DMS79 treated with DMSO at 0.1 percent for 48 hours (cell line): ENCODE results near the gene TTLL3.
"Not testable (repeated sequence)": the region's sequence is repeated elsewhere in the genome, so short reads cannot be mapped to it uniquely, and the experiment has no call there.

Experiments used
- DNase-seq: peaks from one replicate; lab custom pipeline; 2025; lab: John Stamatoyannopoulos, UW

Gene TTLL3, protein sequence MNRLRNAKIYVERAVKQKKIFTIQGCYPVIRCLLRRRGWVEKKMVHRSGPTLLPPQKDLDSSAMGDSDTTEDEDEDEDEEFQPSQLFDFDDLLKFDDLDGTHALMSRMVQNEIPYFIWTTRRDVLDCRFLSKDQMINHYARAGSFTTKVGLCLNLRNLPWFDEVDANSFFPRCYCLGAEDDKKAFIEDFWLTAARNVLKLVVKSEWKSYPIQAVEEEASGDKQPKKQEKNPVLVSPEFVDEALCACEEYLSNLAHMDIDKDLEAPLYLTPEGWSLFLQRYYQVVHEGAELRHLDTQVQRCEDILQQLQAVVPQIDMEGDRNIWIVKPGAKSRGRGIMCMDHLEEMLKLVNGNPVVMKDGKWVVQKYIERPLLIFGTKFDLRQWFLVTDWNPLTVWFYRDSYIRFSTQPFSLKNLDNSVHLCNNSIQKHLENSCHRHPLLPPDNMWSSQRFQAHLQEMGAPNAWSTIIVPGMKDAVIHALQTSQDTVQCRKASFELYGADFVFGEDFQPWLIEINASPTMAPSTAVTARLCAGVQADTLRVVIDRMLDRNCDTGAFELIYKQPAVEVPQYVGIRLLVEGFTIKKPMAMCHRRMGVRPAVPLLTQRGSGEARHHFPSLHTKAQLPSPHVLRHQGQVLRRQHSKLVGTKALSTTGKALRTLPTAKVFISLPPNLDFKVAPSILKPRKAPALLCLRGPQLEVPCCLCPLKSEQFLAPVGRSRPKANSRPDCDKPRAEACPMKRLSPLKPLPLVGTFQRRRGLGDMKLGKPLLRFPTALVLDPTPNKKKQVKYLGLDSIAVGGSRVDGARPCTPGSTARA

DNA sequence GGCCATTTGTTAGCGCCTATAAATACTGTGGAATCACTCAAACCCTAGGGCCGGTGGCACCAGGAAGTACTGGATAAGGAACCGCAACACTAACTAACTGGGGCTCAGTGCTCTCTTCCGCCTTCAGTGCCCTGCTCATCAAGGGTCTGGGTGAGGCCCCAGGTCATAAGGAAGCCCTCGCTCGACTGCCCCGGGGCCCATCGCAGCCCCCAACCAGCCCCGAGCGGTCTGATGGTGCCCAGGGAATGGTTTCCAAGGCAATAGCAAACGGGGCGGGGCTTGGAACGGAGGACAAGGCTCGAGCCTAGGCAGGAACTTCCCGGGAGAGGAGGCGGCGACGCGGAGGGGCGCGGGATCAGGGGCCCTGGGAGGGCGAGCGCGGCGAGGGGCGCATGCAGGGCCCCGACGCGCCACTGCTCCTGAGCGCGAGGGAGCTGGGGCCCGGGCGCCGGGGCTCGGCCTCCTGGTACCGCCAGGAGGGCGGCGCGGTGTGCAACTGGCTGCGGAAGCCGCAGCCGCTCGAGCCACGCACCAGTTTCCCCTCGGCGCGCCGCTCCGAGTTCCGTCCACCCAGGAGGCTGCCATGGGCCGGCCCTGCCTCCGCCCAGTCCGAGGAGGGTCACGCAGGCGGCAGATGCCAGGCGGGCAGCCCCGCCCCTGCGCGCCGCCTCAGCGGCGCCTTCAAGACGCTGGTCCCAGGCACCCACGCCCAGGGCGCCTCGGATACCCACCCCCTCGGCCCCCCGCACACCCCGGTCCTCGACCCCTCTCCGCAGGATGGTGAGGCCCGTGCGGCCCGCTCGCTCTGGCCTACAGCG, at the start of gene TTLL3:
Gene TTLL3, plus strand, starts transcription at position 648 of the 818 bp plus-strand sequence. CDS start 400 bp downstream, outside the sequence.
- peak; percentile 45 for DNase-seq

DNA sequence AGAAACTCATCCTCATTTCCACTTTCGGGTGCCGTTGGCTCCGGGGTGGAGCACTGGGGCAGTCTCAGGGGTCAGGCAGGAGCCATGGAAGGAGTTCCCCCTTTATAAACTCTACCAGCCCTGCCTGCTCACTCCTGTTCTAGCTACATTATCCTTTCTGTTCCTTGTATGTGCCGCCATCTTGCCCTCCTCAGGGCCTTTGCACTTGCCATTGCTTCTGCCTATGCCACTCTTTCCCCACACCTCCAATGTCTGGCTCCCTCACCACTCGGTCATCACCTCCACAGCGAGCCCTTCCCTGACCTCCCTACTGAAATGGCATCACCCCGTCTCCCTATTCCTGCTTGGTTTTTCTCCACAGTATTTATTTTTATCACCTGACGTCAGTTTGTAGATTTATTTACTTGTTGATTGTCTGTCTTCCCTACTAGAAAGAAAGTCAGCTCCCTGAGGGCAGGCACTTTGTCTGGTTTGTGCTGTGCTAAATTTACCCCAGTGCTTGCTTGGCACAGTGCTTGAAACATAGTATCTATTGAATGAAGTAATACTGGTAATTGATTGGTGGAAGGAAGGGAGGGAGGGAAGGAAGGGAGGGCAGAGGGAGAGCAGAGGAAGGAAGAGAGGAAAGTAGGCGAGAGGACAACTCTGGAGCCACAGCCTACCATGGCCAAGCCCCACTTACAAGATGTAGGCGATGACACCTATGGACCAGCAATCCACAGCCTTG, 49.1 kb upstream of the TTLL3 start:
- no peak for DNase-seq

DNA sequence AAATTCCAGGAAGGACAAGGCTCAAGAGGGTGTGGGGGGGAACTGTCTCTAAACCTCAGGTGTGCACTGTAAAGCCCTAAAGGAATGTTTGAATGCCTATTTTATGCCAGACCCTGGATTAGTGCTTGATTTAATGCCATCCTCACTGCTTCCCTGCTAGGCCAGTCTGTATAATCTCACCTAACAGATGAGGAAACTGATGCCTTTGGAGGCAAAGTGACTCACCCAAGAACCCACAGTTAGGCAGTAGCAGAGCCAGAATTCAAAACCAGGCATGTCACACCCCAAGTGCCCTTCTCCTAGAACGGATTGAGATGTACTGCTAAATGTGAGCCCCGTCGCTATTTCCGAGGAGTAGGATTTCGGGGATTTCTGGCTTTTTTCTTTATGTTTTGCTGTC, 48.1 kb upstream of the TTLL3 start:
- DNase-seq: no peak

DNA sequence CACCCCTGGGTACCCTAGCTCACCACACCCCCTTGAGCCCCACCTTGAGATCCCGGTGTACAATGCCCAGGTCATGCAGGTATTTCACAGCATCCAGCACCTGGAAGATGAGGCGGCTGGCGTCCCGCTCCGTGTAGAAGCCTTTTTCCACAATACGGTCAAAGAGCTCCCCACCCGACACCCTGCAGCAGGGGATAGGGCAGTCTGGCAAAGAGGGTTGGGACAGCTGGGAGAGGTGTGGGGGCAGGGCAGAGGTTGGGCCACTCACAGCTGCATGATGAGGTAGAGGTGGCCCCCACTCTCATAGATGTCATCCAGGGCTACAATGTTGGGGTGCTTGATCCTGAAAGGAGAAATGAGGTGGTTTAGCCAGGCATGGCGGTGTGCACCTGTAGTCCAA, 47.2 kb upstream of the TTLL3 start:
- no peak for DNase-seq

DNA sequence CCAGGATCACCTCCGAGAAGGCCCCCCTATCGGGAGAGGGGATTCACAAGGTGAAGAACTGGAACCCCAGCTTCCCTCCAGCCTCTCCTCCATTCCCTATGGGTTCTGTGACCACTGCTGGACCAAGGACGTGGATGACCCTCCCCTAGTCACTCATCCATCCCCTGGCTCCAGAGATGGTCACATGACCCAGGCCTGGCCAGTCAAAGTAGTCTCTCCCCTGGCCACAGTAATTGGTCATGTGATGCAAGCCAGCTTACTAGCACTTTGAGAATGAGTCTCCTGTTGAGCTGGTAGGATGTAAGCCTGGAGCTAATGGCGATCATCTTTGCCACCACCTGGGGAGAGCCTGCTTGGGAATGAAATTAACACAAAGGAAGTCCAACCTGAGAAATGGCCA, 44.2 kb upstream of the TTLL3 start:
- no peak for DNase-seq

DNA sequence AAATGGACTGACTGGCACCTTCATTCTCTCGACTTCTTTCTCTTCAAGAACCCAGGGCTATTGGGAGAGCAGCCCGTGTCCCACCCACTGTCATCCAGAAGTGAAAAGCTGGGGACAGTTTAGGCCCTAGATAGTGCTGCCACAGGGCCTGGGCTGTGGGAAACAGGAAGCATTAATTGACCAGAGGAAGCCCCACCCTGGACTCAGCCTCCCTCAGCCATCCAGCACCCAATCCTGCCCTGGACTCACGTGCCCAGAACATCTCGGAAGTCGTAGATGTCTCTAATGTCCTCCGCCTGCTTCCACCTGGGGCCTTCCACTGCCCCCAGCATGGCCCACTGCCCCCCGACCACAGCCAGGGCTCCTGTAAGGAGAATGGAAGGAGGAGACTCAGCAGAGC, 42.6 kb upstream of the TTLL3 start:
- DNase-seq: no peak

DNA sequence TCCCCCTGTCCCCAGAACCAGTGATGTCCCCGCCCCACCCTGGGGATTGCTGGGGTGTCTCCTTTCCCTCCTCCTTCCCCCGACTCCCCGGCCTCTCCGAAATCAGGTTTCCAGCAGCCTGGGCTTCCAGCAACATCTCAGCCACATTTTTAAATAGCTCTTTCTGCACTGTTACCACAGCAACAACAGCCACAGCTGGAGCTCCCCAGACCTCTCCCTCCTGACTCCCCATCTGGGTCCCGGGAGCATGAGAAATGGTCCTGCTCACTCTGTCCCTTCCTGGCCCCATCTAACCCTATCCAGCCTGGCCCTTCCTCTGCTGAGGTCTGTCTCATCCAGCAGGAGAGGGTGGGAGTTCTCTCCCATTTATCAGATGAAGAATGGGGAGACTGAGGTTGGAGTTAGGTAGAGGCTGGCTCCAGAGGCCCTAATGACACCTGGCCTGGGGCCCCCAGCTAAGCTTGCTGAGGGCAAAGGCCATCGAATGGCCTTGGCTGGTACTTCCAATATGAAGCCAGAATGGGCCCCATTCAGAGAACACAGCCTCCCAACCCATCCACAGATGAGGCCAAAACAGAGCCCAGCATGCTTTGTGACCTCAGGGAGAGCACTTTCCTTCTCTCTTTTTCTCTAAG, 41.8 kb upstream of the TTLL3 start:
- no peak for DNase-seq

DNA sequence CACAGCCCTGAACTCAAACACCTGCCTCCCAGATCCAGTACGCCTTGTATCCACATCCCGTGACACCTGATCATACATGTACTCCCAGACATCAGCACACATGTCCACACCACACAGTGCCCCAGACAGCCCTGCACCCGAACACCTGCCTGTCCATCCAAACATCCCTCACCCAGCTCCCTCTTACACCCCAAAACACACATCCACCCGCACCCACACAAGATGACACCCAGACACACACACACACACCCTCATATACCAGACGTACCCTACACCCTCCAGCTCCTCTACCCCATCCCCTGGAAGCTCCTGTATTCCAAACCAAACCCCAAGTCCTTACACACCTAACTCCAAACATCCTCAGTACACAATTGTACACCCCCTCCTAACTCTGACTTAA, 41.0 kb upstream of the TTLL3 start:
- no peak for DNase-seq

DNA sequence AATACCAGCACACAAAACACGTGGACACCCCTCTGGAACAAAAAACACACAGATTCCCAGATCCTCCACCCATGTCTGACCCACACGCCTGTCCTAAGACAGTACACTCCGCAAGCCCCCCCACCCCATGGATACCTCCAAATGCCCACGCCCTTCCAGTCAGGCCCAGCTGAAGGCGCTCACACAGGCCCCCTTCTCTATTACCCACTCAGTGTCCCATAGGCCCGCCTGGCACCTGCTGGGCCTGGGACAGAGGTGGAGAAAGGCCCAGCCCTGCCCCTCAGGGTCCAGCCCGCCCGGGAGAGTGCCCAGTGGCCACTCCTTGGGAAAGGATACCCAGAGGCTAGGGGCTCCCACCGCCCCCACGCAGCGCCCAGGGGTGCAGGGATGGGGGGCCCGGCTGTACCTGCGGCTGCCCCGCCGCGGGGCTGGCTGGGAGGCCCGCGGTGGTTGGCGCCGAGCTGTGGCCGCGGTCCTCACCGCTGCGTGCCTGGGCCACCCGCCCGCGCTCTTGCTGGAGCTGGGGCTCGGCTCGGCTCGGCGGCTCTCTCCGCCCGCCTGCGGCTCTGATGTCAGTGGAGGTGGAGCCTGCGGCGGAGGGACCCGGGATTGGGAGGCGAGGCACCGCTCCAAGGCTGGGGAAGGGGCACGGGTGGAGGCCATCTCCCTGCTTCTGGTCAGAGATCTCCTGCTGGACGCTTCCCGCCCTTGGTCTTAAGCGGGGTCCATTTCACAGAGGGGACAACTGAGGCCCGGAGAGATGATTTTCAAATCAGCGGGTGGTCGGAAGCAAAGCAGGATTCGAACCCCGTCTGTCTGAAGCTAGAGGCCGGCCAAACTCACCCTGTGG, 40.4 kb upstream of the TTLL3 start, which contains the start of gene CAMK1:
Gene CAMK1, minus strand, starts transcription at position 522 of the 850 bp plus-strand sequence. CDS start 2,198 bp downstream, outside the sequence.
- DNase-seq: peak; percentile 16

DNA sequence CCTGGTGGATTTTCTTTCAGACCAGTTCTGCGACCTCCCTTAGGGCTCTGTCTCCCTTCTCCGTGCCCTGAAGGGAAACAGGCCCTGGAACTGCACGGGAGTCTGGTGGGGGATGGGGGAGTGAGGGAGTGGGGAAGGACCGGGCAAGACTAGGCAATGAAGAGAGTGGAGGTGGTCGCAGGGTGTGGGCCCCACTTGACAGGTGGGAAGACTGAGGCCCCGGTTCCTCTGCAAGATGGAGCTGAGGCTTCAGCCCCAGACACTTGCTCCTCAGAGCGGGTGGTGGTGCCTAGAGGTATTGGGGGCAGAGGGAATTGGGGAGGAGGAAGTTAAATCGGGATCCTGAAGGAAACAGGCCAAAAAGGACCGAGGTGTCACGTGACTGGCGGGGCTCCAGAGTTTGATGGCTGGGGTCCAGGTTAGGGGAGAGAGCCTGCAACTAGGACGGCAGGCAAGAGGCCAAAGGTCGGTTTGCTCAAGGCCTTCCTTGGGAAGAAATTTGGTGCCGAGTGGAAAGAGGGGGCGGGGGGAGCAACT, 39.7 kb upstream of the TTLL3 start:
- DNase-seq: no peak

DNA sequence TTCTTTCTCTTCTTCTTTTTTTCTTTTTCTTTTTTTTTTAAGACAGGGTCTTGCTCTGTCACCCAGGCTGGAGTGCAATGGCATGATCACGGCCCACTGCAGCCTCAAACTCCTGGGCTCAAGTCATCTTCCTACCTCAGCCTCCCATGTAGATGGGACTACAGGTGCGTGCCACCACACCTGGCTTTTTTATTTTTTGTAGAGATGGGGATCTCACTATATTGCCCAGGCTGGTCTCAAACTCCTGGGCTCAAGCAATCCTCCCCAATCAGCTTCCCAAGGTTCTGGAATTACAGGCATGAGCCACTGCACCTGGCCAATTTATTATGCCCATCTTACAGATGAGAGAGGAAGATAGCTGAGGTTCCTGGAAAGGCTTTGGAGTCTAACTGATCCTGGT, 39.1 kb upstream of the TTLL3 start:
- not testable (repeated sequence) for DNase-seq

DNA sequence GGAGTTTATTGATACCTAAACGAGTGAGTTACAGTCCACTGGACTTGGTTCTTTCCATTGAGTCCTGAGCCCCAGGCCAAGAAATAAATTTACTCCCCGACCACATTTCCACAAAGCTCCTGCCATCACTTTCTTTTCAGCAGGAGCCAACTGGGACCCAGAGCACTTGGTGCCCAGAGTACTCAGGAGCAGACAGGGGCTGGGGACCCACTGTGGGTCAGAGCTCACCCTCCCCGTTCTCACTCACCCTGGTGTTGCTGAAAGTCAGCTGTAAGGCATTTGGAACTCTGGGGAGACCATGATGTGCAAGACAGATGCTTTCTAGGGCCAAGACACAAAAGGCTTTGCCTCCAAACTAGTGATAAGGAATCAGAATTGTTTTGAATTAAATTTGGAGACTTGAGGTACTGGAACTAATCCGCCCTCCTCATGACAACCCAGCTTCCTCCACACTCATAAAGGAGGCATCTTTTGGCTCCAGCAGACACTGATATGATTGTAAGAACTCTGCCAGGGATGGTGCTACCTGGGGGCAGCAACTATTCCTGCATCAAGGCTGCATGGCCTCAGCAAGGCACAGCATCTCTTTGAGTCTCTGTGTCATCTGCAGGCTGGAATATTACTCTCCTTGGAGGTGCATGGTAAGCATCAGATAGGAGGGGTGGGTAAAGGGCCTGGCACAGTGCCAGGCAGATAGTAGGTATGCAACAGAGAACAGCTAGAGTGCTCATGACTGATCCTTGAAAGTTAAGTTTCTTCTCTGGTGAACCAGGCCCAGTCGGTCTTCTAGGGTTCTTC, 33.0 kb upstream of the TTLL3 start:
- no peak for DNase-seq

DNA sequence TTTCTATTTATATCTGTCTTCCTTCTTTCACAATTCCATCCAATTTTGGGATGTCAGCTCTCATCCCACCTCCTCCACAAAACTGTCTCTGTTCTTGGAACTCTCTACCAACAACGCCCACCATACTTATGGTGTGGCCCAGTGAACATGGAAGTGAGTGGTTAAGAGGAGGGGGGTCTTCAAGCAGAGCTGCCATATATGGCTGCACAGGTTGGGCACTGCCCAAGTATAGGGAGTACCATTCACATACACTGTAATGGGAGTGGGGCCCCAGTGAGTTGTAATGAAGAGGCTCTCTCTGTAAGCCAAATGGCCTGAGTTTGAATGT, 32.4 kb upstream of the TTLL3 start:
- no peak for DNase-seq

DNA sequence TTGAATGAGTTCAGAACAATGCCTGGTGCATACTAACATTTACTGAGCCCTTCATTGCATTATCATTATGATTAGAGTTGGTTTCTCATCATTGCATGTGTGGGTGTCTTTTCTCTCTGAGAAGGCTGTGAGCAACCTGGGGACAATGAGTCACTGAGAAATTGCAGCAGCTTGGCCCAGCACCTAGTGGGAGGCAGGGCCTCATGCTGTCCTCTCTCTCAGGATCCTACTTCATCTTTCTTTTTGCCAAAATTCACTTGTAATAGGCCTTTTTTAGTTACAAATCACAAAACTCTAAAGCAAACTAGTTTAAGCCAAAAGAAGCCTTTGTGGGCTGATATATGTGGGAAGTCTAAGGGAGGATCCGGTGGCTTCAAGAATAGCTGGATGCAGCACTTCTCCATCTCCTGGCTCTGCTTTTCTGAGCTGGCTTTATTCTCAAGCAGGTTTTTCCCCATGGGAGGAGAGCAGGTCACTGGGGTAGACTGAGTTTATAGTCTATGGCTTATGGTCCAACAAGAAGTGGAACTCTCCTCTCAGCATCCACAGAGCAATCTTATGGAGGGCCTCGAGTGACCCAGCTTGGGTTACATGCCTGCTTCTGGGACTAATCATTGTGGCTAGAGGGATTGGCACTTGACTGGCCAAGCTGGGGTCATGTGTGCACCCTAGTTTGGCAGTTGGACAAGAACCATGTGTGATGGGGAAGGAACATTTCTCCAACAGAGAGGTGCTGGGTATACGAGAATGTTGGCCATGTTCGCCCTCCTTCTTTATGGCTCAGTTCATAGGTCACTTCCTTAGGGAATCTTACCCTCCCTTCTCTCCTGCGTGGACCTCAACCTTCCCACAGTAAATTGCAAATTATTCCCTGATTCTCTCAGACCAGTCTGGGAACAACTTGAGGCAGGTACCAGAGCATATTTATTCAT, 31.7 kb upstream of the TTLL3 start:
- DNase-seq: no peak

DNA sequence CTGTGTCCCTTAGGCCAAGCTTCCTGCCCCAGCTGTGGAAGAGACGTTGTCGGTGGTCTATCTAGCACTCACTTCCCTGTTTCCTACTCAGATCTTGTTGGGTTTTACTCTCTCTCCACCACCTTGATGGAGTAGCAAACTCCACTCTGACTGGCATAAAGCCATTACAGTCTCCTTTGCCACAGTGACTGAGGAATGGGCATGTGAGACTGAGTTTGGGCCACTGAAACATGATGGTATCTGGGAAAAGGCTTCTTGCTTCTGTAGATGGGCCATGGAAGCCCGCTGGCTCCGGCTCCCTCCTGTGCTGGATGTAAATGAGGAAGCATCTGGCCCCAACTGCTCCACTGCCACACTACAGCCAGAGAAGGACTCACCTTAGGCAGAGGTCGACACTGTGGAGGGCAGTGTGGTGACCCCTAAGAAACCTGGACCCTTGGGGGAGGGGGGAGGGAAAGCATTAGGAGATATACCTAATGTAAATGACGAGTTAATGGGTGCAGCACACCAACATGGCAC, 30.9 kb upstream of the TTLL3 start:
- no peak for DNase-seq

DNA sequence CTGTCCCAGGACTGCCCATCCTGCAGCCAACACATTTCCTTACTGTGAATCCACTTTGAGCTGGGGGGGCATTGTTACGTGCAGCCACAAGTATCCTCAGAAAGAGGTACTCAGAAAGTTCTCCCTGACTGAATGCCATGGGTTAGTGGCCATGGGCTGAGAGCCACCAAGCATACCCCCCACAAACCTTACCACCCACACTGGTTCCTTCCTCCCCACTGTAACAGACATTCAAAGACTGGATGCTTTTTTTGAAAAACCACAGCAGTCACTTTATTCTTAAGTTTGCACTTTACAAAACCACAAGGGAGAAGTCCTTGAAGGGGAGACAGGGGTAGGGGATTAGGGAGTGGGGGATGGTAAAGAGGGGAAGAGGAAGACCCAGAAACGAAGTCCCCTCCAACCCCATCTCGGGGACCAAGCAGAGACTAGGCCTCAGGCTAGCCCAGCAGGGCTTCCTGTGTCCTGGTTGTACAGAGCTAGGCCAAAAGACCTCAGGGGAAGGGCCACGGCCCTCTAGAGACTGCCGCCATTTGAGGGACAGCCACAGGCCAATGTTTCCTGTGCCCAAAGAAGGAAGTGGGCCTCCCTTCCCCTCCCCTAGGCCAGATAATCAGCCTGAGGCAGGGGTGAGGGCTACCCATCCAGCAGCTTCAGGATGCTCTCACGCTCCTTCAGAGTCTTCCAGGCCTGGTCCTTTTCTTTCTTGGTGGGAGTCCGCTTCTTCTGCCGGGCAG, 30.2 kb upstream of the TTLL3 start:
- no peak for DNase-seq

DNA sequence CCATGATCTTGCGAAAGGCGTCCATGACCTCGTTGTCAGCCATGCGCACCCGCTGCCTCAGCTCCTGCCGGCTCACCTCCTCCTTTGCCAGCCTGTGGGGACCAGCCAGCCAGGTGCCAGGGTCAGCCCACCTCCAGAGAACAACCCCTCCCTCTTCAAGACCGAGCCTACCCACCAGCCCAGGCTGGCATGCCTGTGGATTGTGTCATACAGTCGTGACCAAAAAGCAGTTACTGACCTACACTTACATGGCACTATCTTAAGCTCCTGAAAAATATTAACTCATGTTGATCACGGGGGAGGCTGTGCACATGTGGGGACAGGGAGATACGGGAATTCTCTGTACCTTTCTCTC, 29.6 kb upstream of the TTLL3 start:
- no peak for DNase-seq
